Lung (tissue), 11 donors: ENCODE results near the gene LASP1NB.

Source experiments
- ATAC-seq: fragments of 200-7000 bp; cut with Tn5 transposase; one replicate; pipeline ENCODE4 v1.9.1; 2020; ENCODE audit warnings: moderate number of reproducible peaks; ENCODE audit not compliant: insufficient read depth, low FRiP score
- DNase-seq, 3 donors: peaks; one replicate each; pipeline ENCODE4 v3.0.0-alpha.2; 2013 to 2017
- H3K27ac ChIP-seq, 2 donors: one replicate each; pipeline ENCODE4 v1.5.1; 2013; ENCODE audit warnings: mild to moderate bottlenecking in 2 of 2, moderate library complexity in 2 of 2, control low read depth in 1 of 2, inconsistent platforms in 1 of 2, low read depth in 1 of 2, low read length in 1 of 2
- H3K27me3 ChIP-seq, 3 donors: one replicate each; pipeline ENCODE4 v1.5.1; 2013; ENCODE audit warnings: low read length in 2 of 3; ENCODE audit not compliant: control insufficient read depth in 3 of 3, insufficient read depth in 3 of 3
- H3K36me3 ChIP-seq, 4 donors: one replicate each; pipeline ENCODE4 v1.5.1; 2013; ENCODE audit warnings: low read length in 4 of 4, mild to moderate bottlenecking in 1 of 4, moderate library complexity in 1 of 4; ENCODE audit not compliant: control insufficient read depth in 4 of 4, insufficient read depth in 4 of 4
- H3K4me1 ChIP-seq, 5 donors: one replicate each; pipeline ENCODE4 v1.5.1; 2013; ENCODE audit warnings: low read length in 5 of 5, mild to moderate bottlenecking in 2 of 5, moderate library complexity in 1 of 5; ENCODE audit not compliant: control insufficient read depth in 5 of 5, insufficient read depth in 5 of 5
- H3K4me3 ChIP-seq: one replicate; pipeline ENCODE4 v1.5.1; 2013; ENCODE audit warnings: mild to moderate bottlenecking, control low read depth, moderate library complexity
- H3K9ac ChIP-seq, 2 donors: one replicate each; pipeline ENCODE4 v1.5.1; 2013; ENCODE audit warnings: low read length in 2 of 2, control low read depth in 1 of 2; ENCODE audit not compliant: insufficient read depth in 1 of 2
- H3K9me3 ChIP-seq, 4 donors: one replicate each; pipeline ENCODE4 v1.5.1; 2013; ENCODE audit warnings: low read length in 3 of 4, mild to moderate bottlenecking in 1 of 4, moderate library complexity in 1 of 4; ENCODE audit not compliant: control insufficient read depth in 4 of 4, insufficient read depth in 3 of 4
- CTCF ChIP-seq: IDR thresholded peaks from 2 replicates; pipeline ENCODE4 v1.5.1; 2012; ENCODE audit warnings: mild to moderate bottlenecking; ENCODE audit errors: control extremely low read depth, extremely low read depth
- WGBS, 2 donors: extraction: QIAGEN DNeasy Blood & Tissue Kit; methylation state at CpG; one replicate each; pipeline ENCODE4 v1.1.7; 2013; 5-methylcytosine and 5-hydroxymethylcytosine counted together
- donor health status: control.
- donor health status: control.
- donor health status: Bipolar disorder and iron deficiency.
- donor health status: healthy.
- donor health status: DM: yes; HTN: yes; CAD: no.

The LASP1NB gene

GRCh38 chr17:38881600-38882191 lies 43.7 kb upstream of the LASP1NB start:
- Histone ChIP-seq H3K27me3 (no peaks in the 10 kb centered on the region), H3K27ac (peak overlapping the region in 1 of 2 donors; percentile 68), H3K4me1 (peaks cover 16 to 53% (median 35%) of the 10 kb centered on the region in 5 donors), H3K4me3 (no peak overlapping the region), H3K36me3 (peaks cover 3 to 29% (median 20%) of the 10 kb centered on the region in 4 donors), H3K9ac (no peak overlapping the region), H3K9me3 (no peaks in the 10 kb centered on the region)
- DNase-seq = peak; percentile 93 to 94 (median 94)
- ATAC-seq = no peak
- WGBS, 2 donors = 26 to 40% methylated on average over 8 of the region's 8 CpGs
- TF ChIP-seq CTCF = no peak

GRCh38 chr17:38882870-38883269 lies 42.5 kb upstream of the LASP1NB start:
- 83 to 92% methylated on average over 2 of the region's 2 CpGs for WGBS, 2 donors
- no peak for TF ChIP-seq CTCF
- H3K4me3 ChIP-seq = no peak overlapping the region
- H3K9ac ChIP-seq = no peak overlapping the region
- no peak for DNase-seq
- ATAC-seq = no peak
- peak overlapping the region in 1 of 2 donors; percentile 79 for H3K27ac ChIP-seq
- no peaks in the 10 kb centered on the region for H3K27me3 ChIP-seq
- H3K36me3 ChIP-seq = peaks cover 3 to 38% (median 20%) of the 10 kb centered on the region in 4 donors
- H3K9me3 ChIP-seq = no peaks in the 10 kb centered on the region
- H3K4me1 ChIP-seq = peaks cover 16 to 49% (median 35%) of the 10 kb centered on the region in 5 donors

GRCh38 chr17:38883592-38884526 lies 41.6 kb upstream of the LASP1NB start:
- WGBS, 2 donors = 19 to 36% methylated on average over 19 of the region's 19 CpGs
- no peaks in the 10 kb centered on the region for H3K27me3 ChIP-seq
- no peak for TF ChIP-seq CTCF
- H3K4me3 ChIP-seq = no peak overlapping the region
- peaks cover 16 to 49% (median 35%) of the 10 kb centered on the region in 5 donors for H3K4me1 ChIP-seq
- ATAC-seq = no peak
- H3K9ac ChIP-seq = peak overlapping the region in 1 of 2 donors; percentile 17
- H3K36me3 ChIP-seq = peaks cover 0 to 36% (median 15%) of the 10 kb centered on the region in 4 donors
- DNase-seq = peak; percentile 68 to 81 (median 69)
- no peaks in the 10 kb centered on the region for H3K9me3 ChIP-seq
- H3K27ac ChIP-seq = peak overlapping the region; percentile 45 to 79
